ENCODE measurements around the gene GJB2.
A peak's percentile ranks its signal among the peaks of the same experiment; 100 is the strongest.
"Not testable (repeated sequence)": the region's sequence is repeated elsewhere in the genome, so short reads cannot be mapped to it uniquely, and the experiment has no call there.

GJB2 gene

DNA sequence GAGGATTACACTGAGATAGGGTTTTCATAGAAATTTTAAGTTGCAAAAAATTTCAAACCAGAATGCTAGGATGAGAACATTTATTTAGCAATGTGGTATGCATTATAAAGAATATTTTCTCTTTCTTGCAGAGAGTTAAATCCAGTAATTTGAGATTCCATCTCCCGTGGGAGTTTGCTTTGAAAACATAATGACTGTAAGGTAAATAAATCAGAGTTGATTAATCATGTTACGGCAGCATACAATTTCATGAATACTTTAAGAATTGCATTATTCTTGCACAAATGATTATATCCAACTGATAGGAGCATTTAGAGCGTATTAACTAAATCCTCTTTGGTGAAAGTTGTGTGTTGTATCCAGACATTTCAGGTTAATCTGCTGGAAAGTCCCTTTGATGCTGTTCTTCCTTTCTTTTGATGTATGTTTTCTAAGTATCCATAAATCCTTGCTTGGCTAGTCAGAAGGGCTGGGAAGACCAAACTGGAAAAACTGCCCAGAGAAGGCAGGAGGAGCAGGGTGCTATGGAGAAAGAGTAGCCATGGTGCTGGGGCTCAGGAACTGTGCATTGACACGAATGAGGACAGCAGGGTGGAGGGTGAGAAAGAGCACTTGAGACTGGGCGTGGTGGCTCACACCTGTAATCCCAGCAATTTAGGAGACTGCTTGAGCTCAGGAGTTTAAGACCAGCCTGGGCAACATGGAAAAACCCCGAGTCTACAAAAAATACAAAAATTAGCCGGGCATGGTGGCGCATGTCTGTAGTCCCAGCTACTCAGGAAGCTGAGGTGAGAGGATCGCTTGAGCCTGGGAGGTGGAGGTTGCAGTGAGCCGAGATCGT is 27.1 kb downstream of the GJB2 start:
- no peak overlapping the region for H3K9ac ChIP-seq (ENCODE audit: insufficient read length)
- no peak for DNase-seq (ENCODE audit: low read depth, low spot score)
- H3K36me3 ChIP-seq (ENCODE audit: insufficient read depth, low read length) = no peaks in the 10 kb centered on the region
- no peak overlapping the region for H3K4me3 ChIP-seq
- no peak for TF ChIP-seq POLR2AphosphoS5 (IDR thresholded peaks at IDR 0.05; ENCODE audit: borderline replicate concordance, low read depth, low read length)
- no peak for TF ChIP-seq EZH2 (IDR thresholded peaks at IDR 0.05)
- TF ChIP-seq FOXP2 (optimal IDR thresholded peaks at IDR 0.05; ENCODE audit: control extremely low read depth, extremely low read length, insufficient read depth) = no peak
- no peak overlapping the region for H3K27ac ChIP-seq
- H3K9me3 ChIP-seq (ENCODE audit: low read depth, low read length) = no peaks in the 10 kb centered on the region

- no peak for DNase-seq (ENCODE audit: low read depth, low spot score)
- no peak overlapping the region for H3K9ac ChIP-seq (ENCODE audit: insufficient read length)
Measured at GRCh38 chr13:20161951-20162300, 30.8 kb downstream of the GJB2 start.

DNA sequence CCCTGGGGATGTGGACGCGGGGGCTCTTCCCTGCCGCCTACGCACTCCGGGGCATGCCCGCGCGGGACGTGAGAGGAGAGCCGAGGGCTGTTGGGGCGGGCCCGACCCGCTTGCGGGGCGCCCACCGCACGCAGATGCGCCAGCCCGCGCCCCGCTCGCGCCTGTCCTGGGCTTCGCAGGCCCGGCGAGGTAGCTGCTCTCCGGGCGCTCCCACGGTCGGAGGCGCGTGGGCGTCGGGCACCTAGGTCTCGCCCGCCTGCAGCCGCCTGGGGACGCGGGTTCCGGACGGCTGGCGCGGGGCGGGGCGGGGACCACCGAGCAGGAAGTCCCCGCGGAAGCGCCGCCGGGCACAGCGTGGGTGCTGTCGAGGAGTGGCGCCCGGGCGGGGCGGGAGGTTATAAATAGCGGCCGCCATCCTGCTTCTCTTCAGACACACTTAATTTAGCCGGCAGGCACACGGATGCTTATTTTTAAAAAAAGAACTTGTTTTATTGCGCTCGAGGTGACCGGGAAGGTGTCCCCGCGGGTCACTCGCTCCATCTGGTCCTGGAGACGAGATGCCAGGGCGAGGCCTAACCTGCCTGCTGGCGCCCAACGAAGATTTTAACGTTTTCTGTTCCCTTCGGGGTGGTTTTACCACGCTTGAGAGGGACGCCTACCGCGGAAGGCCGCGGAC is 31.3 kb downstream of the GJB2 start:
- H3K27ac ChIP-seq = no peak overlapping the region
- peak overlapping the region; percentile 84 for H3K4me3 ChIP-seq
- TF ChIP-seq POLR2AphosphoS5 (IDR thresholded peaks at IDR 0.05; ENCODE audit: borderline replicate concordance, low read depth, low read length) (no peak), EZH2 (IDR thresholded peaks at IDR 0.05) (no peak), FOXP2 (optimal IDR thresholded peaks at IDR 0.05; ENCODE audit: control extremely low read depth, extremely low read length, insufficient read depth) (no peak)
- H3K36me3 ChIP-seq (ENCODE audit: insufficient read depth, low read length) = no peaks in the 10 kb centered on the region
- no peak overlapping the region for H3K9ac ChIP-seq (ENCODE audit: insufficient read length)
- DNase-seq (ENCODE audit: low read depth, low spot score) = no peak
- no peaks in the 10 kb centered on the region for H3K9me3 ChIP-seq (ENCODE audit: low read depth, low read length)

More at GRCh38 chr13:20161951-20162300, 30.8 kb downstream of the GJB2 start:
- no peak overlapping the region for H3K4me3 ChIP-seq
- no peak overlapping the region for H3K27ac ChIP-seq
- H3K36me3 ChIP-seq (ENCODE audit: insufficient read depth, low read length) = no peaks in the 10 kb centered on the region
- no peaks in the 10 kb centered on the region for H3K9me3 ChIP-seq (ENCODE audit: low read depth, low read length)
- TF ChIP-seq EZH2 (IDR thresholded peaks at IDR 0.05) (no peak), POLR2AphosphoS5 (IDR thresholded peaks at IDR 0.05; ENCODE audit: borderline replicate concordance, low read depth, low read length) (no peak), FOXP2 (optimal IDR thresholded peaks at IDR 0.05; ENCODE audit: control extremely low read depth, extremely low read length, insufficient read depth) (no peak)

DNA sequence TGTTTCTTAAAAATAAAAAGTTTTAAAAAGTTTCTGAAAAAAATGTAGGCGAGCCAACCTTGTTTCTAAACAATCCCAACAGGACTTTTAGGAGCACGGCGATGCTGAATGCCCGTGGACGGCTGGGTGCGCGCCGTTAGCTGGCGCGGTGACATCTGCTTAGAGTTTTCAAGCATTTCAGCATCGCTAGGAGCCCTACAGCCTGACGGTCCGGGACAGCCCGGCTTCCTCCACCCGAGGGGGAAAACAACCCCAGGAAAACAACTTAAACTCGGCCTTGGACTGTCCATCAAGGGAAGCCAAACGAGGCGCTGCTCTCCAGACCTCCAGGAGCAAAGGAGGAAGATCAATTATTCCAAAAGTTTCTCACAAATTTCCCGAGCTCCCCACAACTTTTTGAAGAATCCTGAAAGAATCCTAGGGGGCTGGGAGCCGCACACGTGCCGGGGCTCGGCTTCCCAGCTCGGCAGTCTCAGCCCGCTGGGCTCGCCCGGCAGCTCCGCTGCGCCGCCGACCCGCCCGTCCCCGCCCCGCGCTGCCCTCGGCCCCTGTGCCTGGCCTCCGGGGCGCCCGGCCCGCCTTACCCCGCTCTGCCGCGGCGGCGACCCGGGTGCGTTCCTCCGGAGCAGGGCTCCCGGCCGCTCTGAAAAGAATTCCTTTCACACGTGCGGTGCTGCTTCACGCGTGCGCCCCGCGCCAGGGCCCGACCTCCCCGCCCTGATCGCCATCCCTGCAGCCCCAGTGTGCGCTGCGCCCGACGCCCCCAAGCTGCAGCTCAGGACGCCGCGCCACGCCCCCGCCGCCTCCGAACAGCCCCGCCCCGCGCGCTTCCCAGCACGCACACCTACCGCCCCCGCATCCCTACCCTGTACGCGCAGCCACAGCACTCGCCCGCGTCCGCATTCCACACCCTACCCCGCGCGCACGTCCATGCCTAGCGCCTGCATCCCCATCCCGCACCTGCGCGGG is 32.1 kb downstream of the GJB2 start, which contains the start of gene GJA3:
Gene GJA3, minus strand, starts transcription at position 747 of the 969 bp plus-strand sequence. CDS start 17,764 bp downstream, outside the sequence.
- Histone ChIP-seq H3K27ac (no peak within 1 kb of the TSS), H3K36me3 (ENCODE audit: insufficient read depth, low read length) (no peaks in the 10 kb centered on the region), H3K4me3 (peak within 1 kb of the TSS; percentile 84), H3K9ac (ENCODE audit: insufficient read length) (no peak within 1 kb of the TSS), H3K9me3 (ENCODE audit: low read depth, low read length) (no peaks in the 10 kb centered on the region)
- TF ChIP-seq POLR2AphosphoS5 (IDR thresholded peaks at IDR 0.05; ENCODE audit: borderline replicate concordance, low read depth, low read length) (no peak), EZH2 (IDR thresholded peaks at IDR 0.05) (peak; percentile 47), FOXP2 (optimal IDR thresholded peaks at IDR 0.05; ENCODE audit: control extremely low read depth, extremely low read length, insufficient read depth) (no peak)
- DNase-seq (ENCODE audit: low read depth, low spot score) = no peak

- Histone ChIP-seq H3K9ac (ENCODE audit: insufficient read length) (no peak overlapping the region), H3K27ac (no peak overlapping the region), H3K36me3 (ENCODE audit: insufficient read depth, low read length) (no peaks in the 10 kb centered on the region), H3K4me3 (peak overlapping the region; percentile 84), H3K9me3 (ENCODE audit: low read depth, low read length) (no peaks in the 10 kb centered on the region)
- DNase-seq (ENCODE audit: low read depth, low spot score) = no peak
- TF ChIP-seq POLR2AphosphoS5 (IDR thresholded peaks at IDR 0.05; ENCODE audit: borderline replicate concordance, low read depth, low read length) = no peak
- peak; percentile 26 for TF ChIP-seq FOXP2 (optimal IDR thresholded peaks at IDR 0.05; ENCODE audit: control extremely low read depth, extremely low read length, insufficient read depth)
Measured at GRCh38 chr13:20159646-20160305, 33.0 kb downstream of the GJB2 start.

DNA sequence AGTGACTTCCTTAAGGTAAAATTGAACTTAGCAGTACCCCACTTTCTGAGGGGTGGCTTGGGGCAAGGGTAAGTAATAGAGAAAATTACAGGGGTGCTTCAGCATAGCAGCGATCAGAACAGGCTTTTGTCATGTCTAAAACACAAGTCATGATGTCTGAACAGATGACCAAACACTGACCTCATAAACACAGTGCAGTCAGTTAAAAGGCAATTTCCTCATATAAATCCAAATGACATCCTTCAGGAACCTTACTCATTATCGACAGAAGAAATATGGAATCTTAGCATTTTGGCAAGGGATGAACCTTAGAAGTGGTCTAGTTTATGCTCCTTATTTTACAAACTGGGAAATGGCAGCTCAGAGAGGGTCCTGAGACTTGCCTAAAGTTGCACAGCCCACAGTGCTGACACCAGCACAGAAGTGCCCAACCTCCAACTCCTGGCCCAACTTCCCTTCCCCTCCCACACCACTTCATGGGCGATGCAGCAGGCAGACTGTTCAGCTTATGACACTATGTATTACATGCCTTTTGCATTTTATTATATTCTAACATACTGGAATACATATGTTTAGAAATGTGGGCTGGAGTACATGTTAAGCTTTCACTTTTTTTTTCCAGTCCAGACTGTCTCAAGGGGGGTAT is 35.5 kb downstream of the GJB2 start:
- peak overlapping the region; percentile 47 for H3K4me3 ChIP-seq
- peak; percentile 48 for TF ChIP-seq FOXP2 (optimal IDR thresholded peaks at IDR 0.05; ENCODE audit: control extremely low read depth, extremely low read length, insufficient read depth)
- no peak for TF ChIP-seq EZH2 (IDR thresholded peaks at IDR 0.05)
- no peak overlapping the region for H3K9ac ChIP-seq (ENCODE audit: insufficient read length)
- no peaks in the 10 kb centered on the region for H3K9me3 ChIP-seq (ENCODE audit: low read depth, low read length)
- no peak for DNase-seq (ENCODE audit: low read depth, low spot score)
- no peaks in the 10 kb centered on the region for H3K36me3 ChIP-seq (ENCODE audit: insufficient read depth, low read length)
- no peak overlapping the region; the same call in 1 of the 2 replicates for H3K27ac ChIP-seq

DNA sequence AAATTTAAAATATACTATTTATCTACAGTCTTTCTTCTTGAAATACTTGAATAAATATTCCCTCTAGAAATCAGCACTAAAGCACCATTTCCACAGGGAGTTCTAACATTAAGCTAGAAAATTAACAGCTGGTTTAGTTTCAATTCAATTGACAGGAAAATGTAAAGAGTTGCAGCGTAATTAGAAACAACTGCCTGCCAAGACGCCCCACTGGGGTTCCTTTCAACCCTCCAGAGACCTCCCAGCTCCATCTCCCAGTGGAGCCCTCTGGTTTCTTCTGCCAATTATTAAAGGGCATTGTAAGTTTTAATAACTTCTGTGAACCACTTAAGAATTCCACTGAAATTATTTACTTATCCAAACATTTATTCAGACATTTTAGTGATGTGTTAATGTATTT is 36.0 kb downstream of the GJB2 start:
- Histone ChIP-seq H3K9ac (ENCODE audit: insufficient read length) (no peak overlapping the region), H3K4me3 (peak overlapping the region; percentile 47), H3K9me3 (ENCODE audit: low read depth, low read length) (no peaks in the 10 kb centered on the region), H3K36me3 (ENCODE audit: insufficient read depth, low read length) (no peaks in the 10 kb centered on the region), H3K27ac (peak overlapping the region; percentile 28; the same call in 1 of the 2 replicates)
- TF ChIP-seq POLR2AphosphoS5 (IDR thresholded peaks at IDR 0.05; ENCODE audit: borderline replicate concordance, low read depth, low read length) (peak; percentile 18; the same call in 1 of the 2 replicates), FOXP2 (optimal IDR thresholded peaks at IDR 0.05; ENCODE audit: control extremely low read depth, extremely low read length, insufficient read depth) (peak; percentile 45), EZH2 (IDR thresholded peaks at IDR 0.05) (no peak)
- peak; percentile 75 for DNase-seq (ENCODE audit: low read depth, low spot score)

DNA sequence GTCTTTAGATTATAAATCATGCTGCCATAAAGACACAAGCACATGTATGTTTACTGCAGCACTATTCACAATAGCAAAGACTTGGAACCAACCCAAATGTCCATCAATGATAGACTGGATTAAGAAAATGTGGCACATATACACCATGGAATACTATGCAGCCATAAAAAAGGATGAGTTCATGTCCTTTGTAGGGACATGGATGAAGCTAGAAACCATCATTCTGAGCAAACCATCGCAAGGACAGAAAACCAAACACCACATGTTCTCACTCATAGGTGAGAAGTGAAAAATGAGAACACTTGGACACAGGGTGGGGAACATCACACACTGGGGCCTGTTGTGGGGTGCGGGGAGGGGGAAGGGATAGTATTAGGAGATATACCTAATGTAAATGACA is 39.4 kb downstream of the GJB2 start:
- not testable (repeated sequence) for H3K9ac ChIP-seq (ENCODE audit: insufficient read length); H3K9me3 ChIP-seq (ENCODE audit: low read depth, low read length); H3K36me3 ChIP-seq (ENCODE audit: insufficient read depth, low read length); H3K27ac ChIP-seq; H3K4me3 ChIP-seq; DNase-seq (ENCODE audit: low read depth, low spot score)

Data from SK-N-MC (cell line).